RCC 7860 (cell line): ENCODE measurements around the gene PRKAG3.
"Not testable (repeated sequence)": the region's sequence is repeated elsewhere in the genome, so short reads cannot be mapped to it uniquely, and the experiment has no call there.

Experiments used
- DNase-seq: peaks from one replicate; pipeline ENCODE4 v3.0.0-alpha.2; 2015; ENCODE audit warnings: low spot score
- FAIRE-seq: peaks from 2 replicates; lab custom pipeline; 2012; peaks lifted over from hg19 to GRCh38; lab: Jason Lieb, UNC

The PRKAG3 gene

GRCh38 chr2:218786133-218786532, 45.5 kb downstream of the PRKAG3 start:
- FAIRE-seq: no peak
- DNase-seq: no peak

- no peak for FAIRE-seq
- no peak for DNase-seq
Observed at GRCh38 chr2:218785103-218785502, 46.5 kb downstream of the PRKAG3 start.

- DNase-seq: no peak
- no peak for FAIRE-seq
Observed at GRCh38 chr2:218783688-218784087, 47.9 kb downstream of the PRKAG3 start.

GRCh38 chr2:218782528-218782844, 49.1 kb downstream of the PRKAG3 start:
- DNase-seq (no peak), FAIRE-seq (no peak)

GRCh38 chr2:218781691-218782527, 49.7 kb downstream of the PRKAG3 start, which contains the start of gene CYP27A1:
TSS of gene CYP27A1 (plus strand) at chr2:218782147. CDS start at chr2:218782183, 36 bp downstream.
- DNase-seq (no peak), FAIRE-seq (no peak)

GRCh38 chr2:218780851-218781690, 50.5 kb downstream of the PRKAG3 start:
- FAIRE-seq: no peak

GRCh38 chr2:218780046-218780445, 51.6 kb downstream of the PRKAG3 start:
- no peak for FAIRE-seq
- no peak for DNase-seq

More at GRCh38 chr2:218780851-218781690, 50.5 kb downstream of the PRKAG3 start:
- DNase-seq: no peak

- FAIRE-seq: no peak
- no peak for DNase-seq
Observed at GRCh38 chr2:218777276-218777990, 54.2 kb downstream of the PRKAG3 start.

GRCh38 chr2:218776488-218776887, 55.1 kb downstream of the PRKAG3 start:
- FAIRE-seq (no peak), DNase-seq (no peak)

- no peak for FAIRE-seq
- no peak for DNase-seq
Observed at GRCh38 chr2:218773881-218774280, 57.7 kb downstream of the PRKAG3 start.

- FAIRE-seq, DNase-seq: not testable (repeated sequence)
Observed at GRCh38 chr2:218772759-218773158, 58.8 kb downstream of the PRKAG3 start.
